Panc1 (cell line): ENCODE results near the gene DLGAP4. TPM values are rescaled to one million over a fixed set of nuclear protein-coding genes. Genes with fewer than 3 reads are reported as not detected.

ENCODE experiments used
- ATAC-seq: fragments of 200-7000 bp; cut with Tn5 transposase; 2 replicates; pipeline ENCODE4 v1.9.1; 2020; ENCODE audit warnings: mild to moderate bottlenecking, moderate library complexity
- BruUV-seq: library from RNA; stranded (reverse); fragments of 400-500 nt; replicated peaks from 2 replicates; lab custom pipeline; 2021; lab: Mats Ljungman, UMichigan
- CTCF ChIA-PET: fragments of 300-600 bp; sonication (Branson Sonifier 250); formaldehyde crosslinking; loops from one replicate; lab custom pipeline; 2022; ENCODE audit warnings: antibody characterized with exemption; lab: Charles Lee
- POLR2A ChIA-PET: fragments of 300-600 bp; sonication (Branson Sonifier 250); formaldehyde crosslinking; loops from one replicate; lab custom pipeline; 2022; ENCODE audit warnings: antibody characterized with exemption; lab: Charles Lee
- DNase-seq: peaks from one replicate; pipeline ENCODE4 v3.0.0-alpha.2; 2010; ENCODE audit warnings: low read depth, low spot score
- H3K27ac ChIP-seq: 2 replicates; pipeline ENCODE4 v1.5.1; 2011; ENCODE audit warnings: mild to moderate bottlenecking, low read length, inconsistent platforms
- H3K27me3 ChIP-seq: fragments of 200-500 bp; sonication (Bioruptor generic); 2 replicates; pipeline ENCODE4 v1.6.0; 2014; ENCODE audit warnings: low read length, inconsistent platforms; ENCODE audit not compliant: control insufficient read depth, insufficient read depth
- H3K36me3 ChIP-seq: fragments of 200-500 bp; sonication (Bioruptor generic); 2 replicates; pipeline ENCODE4 v1.5.1; 2014; ENCODE audit warnings: inconsistent platforms, mild to moderate bottlenecking, low read length, moderate library complexity; ENCODE audit not compliant: control insufficient read depth, insufficient read depth
- H3K4me1 ChIP-seq: 2 replicates; pipeline ENCODE4 v1.5.1; 2011; ENCODE audit warnings: inconsistent platforms, mild to moderate bottlenecking, low read length, moderate library complexity; ENCODE audit not compliant: control insufficient read depth, insufficient read depth
- H3K4me3 ChIP-seq, 2 experiments: 2 replicates each; pipeline ENCODE4 v1.5.1; 2011 to 2012; ENCODE audit warnings: low read depth in 2 of 2, low read length in 2 of 2, mild to moderate bottlenecking in 2 of 2, inconsistent platforms in 1 of 2, moderate library complexity in 1 of 2
- H3K9me3 ChIP-seq: fragments of 200-500 bp; sonication (Bioruptor generic); 2 replicates; pipeline ENCODE4 v1.5.1; 2014; ENCODE audit warnings: low read depth, mild to moderate bottlenecking, inconsistent platforms, low read length, moderate library complexity; ENCODE audit not compliant: control insufficient read depth, insufficient read depth
- CTCF ChIP-seq: fragments of 450-650 bp; IDR thresholded peaks from 2 replicates; pipeline ENCODE4 v1.5.1; 2017; ENCODE audit warnings: mild to moderate bottlenecking
- POLR2AphosphoS5 ChIP-seq: IDR thresholded peaks from 2 replicates; pipeline ENCODE4 v1.6.1; 2012; ENCODE audit warnings: mild to moderate bottlenecking, low read depth, low read length, moderate library complexity
- REST ChIP-seq, 2 experiments: IDR thresholded peaks; 2 replicates each; pipeline ENCODE4 v1.6.1; 2011 to 2012; ENCODE audit warnings: low read depth in 2 of 2, control low read depth in 1 of 2, low read length in 1 of 2, mild to moderate bottlenecking in 1 of 2, moderate library complexity in 1 of 2; ENCODE audit not compliant: insufficient read depth in 1 of 2
- SIN3A ChIP-seq: IDR thresholded peaks from 2 replicates; pipeline ENCODE4 v1.6.1; 2012; ENCODE audit warnings: low read depth, mild to moderate bottlenecking, low read length, moderate library complexity, borderline replicate concordance; ENCODE audit not compliant: insufficient read depth
- TCF7L2 ChIP-seq: IDR thresholded peaks from 2 replicates; pipeline ENCODE4 v1.6.1; 2011; ENCODE audit warnings: mild to moderate bottlenecking, low read depth, low read length, inconsistent platforms
- in situ Hi-C: cut with HindIII; loops from 2 replicates; pipeline ENCODE4 v1.10.0; 2016; ENCODE audit warnings: low sequenced_read_pairs, low pct_unique_long_range_greater_than_20kb
- intact Hi-C: fragments of 100-400 bp; cut with micrococcal nuclease; formaldehyde crosslinking; loops from one replicate; pipeline ENCODE4 v1.10.0; 2022; ENCODE audit not compliant: unreplicated experiment
- total RNA-seq: library from RNA; stranded (reverse); gene quantifications from one replicate; pipeline ENCODE4 v1.2.1, GENCODE V29; 2021; ENCODE audit not compliant: unreplicated experiment

Gene DLGAP4
- total RNA-seq, 1 experiment from 2014 or later, result 52.5 TPM

- H3K9me3 ChIP-seq, result 0 out of 2 replicates have a peak, but pooled peaks cover 4% of the 10 kb centered on the region
- ATAC-seq (no peak), DNase-seq (no peak)
- intact Hi-C loops, result no loop called here
- in situ Hi-C loops, result no loop called here
- TF ChIP-seq CTCF, result no peak
- no peak for TF ChIP-seq REST (IDR thresholded peaks at IDR 0.05; ENCODE audit: insufficient read depth in 1 of 2, low read depth in 2 of 2, low read length in 1 of 2)
- TF ChIP-seq POLR2AphosphoS5, result no peak
- no peak for TF ChIP-seq TCF7L2
- no peak for TF ChIP-seq SIN3A
- no TSS peak for BruUV-seq
- POLR2A ChIA-PET, result no interaction called here
- CTCF ChIA-PET, result no interaction called here
- no peaks in the 10 kb centered on the region for H3K27me3 ChIP-seq
- H3K4me1 ChIP-seq, result no peaks in the 10 kb centered on the region
- no peak overlapping the region for H3K27ac ChIP-seq
- H3K36me3 ChIP-seq, result no peaks in the 10 kb centered on the region
- H3K4me3 ChIP-seq, result no peak overlapping the region
Measured at GRCh38 chr20:36320898-36321695, 15.0 kb downstream of the DLGAP4 start.

DNA sequence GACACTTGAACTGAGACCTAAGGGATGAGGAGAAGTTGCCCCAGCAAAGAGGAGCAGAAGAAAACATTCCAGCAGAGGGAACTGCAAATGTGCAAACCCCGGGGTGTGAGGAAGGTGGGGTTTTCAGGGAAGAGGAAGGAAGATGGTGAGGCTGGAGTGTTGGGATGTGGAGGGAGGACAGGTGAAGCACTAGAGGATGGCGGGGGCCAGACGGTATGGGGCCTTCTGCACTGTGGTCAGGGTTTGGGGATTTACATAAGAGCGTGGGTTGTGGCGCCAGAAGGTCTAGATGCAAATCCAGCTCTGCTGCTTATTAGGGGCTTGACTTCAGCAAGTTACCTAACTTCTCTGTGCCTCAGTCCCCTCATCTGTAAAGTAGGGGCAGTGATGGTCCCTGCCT lies 16.0 kb downstream of the DLGAP4 start:
- BruUV-seq, result no TSS peak
- CTCF ChIA-PET, result interaction anchor here (0.6 kb wide), 1 partner anchor 33 kb away, joined by 3 read pairs; no protein-coding TSS in a partner anchor

More for the DNA sequence above, 16.0 kb downstream of the DLGAP4 start:
- intact Hi-C loops, result no loop called here
- DNase-seq (no peak), ATAC-seq (no peak)
- Histone ChIP-seq H3K36me3 (no peaks in the 10 kb centered on the region), H3K27ac (no peak overlapping the region), H3K27me3 (no peaks in the 10 kb centered on the region), H3K9me3 (0 out of 2 replicates have a peak, but pooled peaks cover 9% of the 10 kb centered on the region), H3K4me1 (no peaks in the 10 kb centered on the region), H3K4me3 (no peak overlapping the region)
- TF ChIP-seq POLR2AphosphoS5 (no peak), CTCF (no peak), TCF7L2 (no peak), SIN3A (no peak), REST (IDR thresholded peaks at IDR 0.05; ENCODE audit: insufficient read depth in 1 of 2, low read depth in 2 of 2, low read length in 1 of 2) (no peak)
- POLR2A ChIA-PET, result interaction anchor here (0.8 kb wide), 1 partner anchor 26 kb away, joined by 3 read pairs; no protein-coding TSS in a partner anchor
- in situ Hi-C loops, result no loop called here
